Esophagus squamous epithelium (tissue), 4 donors: ENCODE measurements around the gene POLR3H.

ENCODE experiments used
- CTCF ChIP-seq, 6 experiments: fragments of 450-650 bp in 4 of 6; fragments of 200-600 bp in 2 of 6; sonication (generic) in 2 of 6; IDR thresholded peaks; one replicate each; pipeline ENCODE4 v1.5.1; 2016 to 2019; ENCODE audit warnings: antibody characterized with exemption in 6 of 6, mild to moderate bottlenecking in 4 of 6, moderate library complexity in 4 of 6
- POLR2A ChIP-seq, 4 donors: fragments of 450-650 bp; IDR thresholded peaks; one replicate each; pipeline ENCODE4 v1.6.1; 2017; ENCODE audit warnings: antibody characterized with exemption in 4 of 4, mild to moderate bottlenecking in 4 of 4, moderate library complexity in 3 of 4

- TF ChIP-seq CTCF (IDR thresholded peaks at IDR 0.05) (no peak), POLR2A (IDR thresholded peaks at IDR 0.05) (no peak)
Observed at GRCh38 chr22:41568811-41569210, 24.5 kb upstream of the POLR3H start.
